Measurements from ENCODE around the gene ITPR2. TPM values are rescaled to one million over a fixed set of nuclear protein-coding genes. Genes with fewer than 3 reads are reported as not detected.

Gene ITPR2
- total RNA-seq, 1 donor = 19.2 TPM

- Histone ChIP-seq H3K27me3 (ENCODE audit: insufficient read depth, low read length) (no peaks in the 10 kb centered on the region), H3K9me3 (ENCODE audit: low read depth, low read length) (no peaks in the 10 kb centered on the region), H3K4me3 (ENCODE audit: insufficient read depth, low read length) (no peak overlapping the region), H2AFZ (ENCODE audit: low read length) (no peak overlapping the region), H3K79me2 (ENCODE audit: insufficient read depth, low read length) (no peaks in the 10 kb centered on the region), H4K20me1 (ENCODE audit: insufficient read depth, low read length) (no peaks in the 10 kb centered on the region), H3K4me2 (ENCODE audit: insufficient read depth, low read length) (no peak overlapping the region), H3K4me1 (ENCODE audit: insufficient read depth, low read length) (no peaks in the 10 kb centered on the region), H3K36me3 (ENCODE audit: insufficient read depth, low read length) (no peaks in the 10 kb centered on the region), H3K27ac (ENCODE audit: low read depth, low read length) (no peak overlapping the region)
- no peak for DNase-seq (ENCODE audit: insufficient read length, low spot score, missing footprints)
- peak; percentile 28 for TF ChIP-seq CTCF (IDR thresholded peaks at IDR 0.05; ENCODE audit: extremely low read depth, low read depth, low read length)
These were observed 367.4 kb downstream of the ITPR2 start for GRCh38 chr12:26465419-26466097.

GRCh38 chr12:26461776-26462175 is 371.2 kb downstream of the ITPR2 start:
- no peak for TF ChIP-seq CTCF (IDR thresholded peaks at IDR 0.05; ENCODE audit: extremely low read depth, low read depth, low read length)
- no peaks in the 10 kb centered on the region for H3K36me3 ChIP-seq (ENCODE audit: insufficient read depth, low read length)
- no peaks in the 10 kb centered on the region for H3K27me3 ChIP-seq (ENCODE audit: insufficient read depth, low read length)

GRCh38 chr12:26460361-26460760 is 372.6 kb downstream of the ITPR2 start:
- DNase-seq (ENCODE audit: insufficient read length, low spot score, missing footprints) = no peak
- H3K4me3 ChIP-seq (ENCODE audit: insufficient read depth, low read length) = no peak overlapping the region
- no peaks in the 10 kb centered on the region for H3K27me3 ChIP-seq (ENCODE audit: insufficient read depth, low read length)
- no peak overlapping the region for H2AFZ ChIP-seq (ENCODE audit: low read length)
- no peak for TF ChIP-seq CTCF (IDR thresholded peaks at IDR 0.05; ENCODE audit: extremely low read depth, low read depth, low read length)
- no peaks in the 10 kb centered on the region for H3K79me2 ChIP-seq (ENCODE audit: insufficient read depth, low read length)
- no peaks in the 10 kb centered on the region for H3K36me3 ChIP-seq (ENCODE audit: insufficient read depth, low read length)
- no peaks in the 10 kb centered on the region for H3K9me3 ChIP-seq (ENCODE audit: low read depth, low read length)
- H3K4me1 ChIP-seq (ENCODE audit: insufficient read depth, low read length) = no peaks in the 10 kb centered on the region
- no peaks in the 10 kb centered on the region for H4K20me1 ChIP-seq (ENCODE audit: insufficient read depth, low read length)
- H3K27ac ChIP-seq (ENCODE audit: low read depth, low read length) = no peak overlapping the region
- H3K4me2 ChIP-seq (ENCODE audit: insufficient read depth, low read length) = no peak overlapping the region

More at GRCh38 chr12:26461776-26462175, 371.2 kb downstream of the ITPR2 start:
- Histone ChIP-seq H3K9me3 (ENCODE audit: low read depth, low read length) (no peaks in the 10 kb centered on the region), H3K27ac (ENCODE audit: low read depth, low read length) (no peak overlapping the region), H2AFZ (ENCODE audit: low read length) (no peak overlapping the region), H3K79me2 (ENCODE audit: insufficient read depth, low read length) (no peaks in the 10 kb centered on the region), H3K4me1 (ENCODE audit: insufficient read depth, low read length) (no peaks in the 10 kb centered on the region), H4K20me1 (ENCODE audit: insufficient read depth, low read length) (no peaks in the 10 kb centered on the region), H3K4me3 (ENCODE audit: insufficient read depth, low read length) (no peak overlapping the region), H3K4me2 (ENCODE audit: insufficient read depth, low read length) (no peak overlapping the region)
- DNase-seq (ENCODE audit: insufficient read length, low spot score, missing footprints) = no peak

GRCh38 chr12:26455936-26456574 is 376.9 kb downstream of the ITPR2 start:
- H3K4me2 ChIP-seq (ENCODE audit: insufficient read depth, low read length) = no peak overlapping the region
- no peaks in the 10 kb centered on the region for H3K9me3 ChIP-seq (ENCODE audit: low read depth, low read length)
- H4K20me1 ChIP-seq (ENCODE audit: insufficient read depth, low read length) = no peaks in the 10 kb centered on the region
- no peaks in the 10 kb centered on the region for H3K79me2 ChIP-seq (ENCODE audit: insufficient read depth, low read length)
- no peak for TF ChIP-seq CTCF (IDR thresholded peaks at IDR 0.05; ENCODE audit: extremely low read depth, low read depth, low read length)
- no peak for DNase-seq (ENCODE audit: insufficient read length, low spot score, missing footprints)
- no peaks in the 10 kb centered on the region for H3K27me3 ChIP-seq (ENCODE audit: insufficient read depth, low read length)
- H3K27ac ChIP-seq (ENCODE audit: low read depth, low read length) = no peak overlapping the region
- no peak overlapping the region for H2AFZ ChIP-seq (ENCODE audit: low read length)
- no peaks in the 10 kb centered on the region for H3K4me1 ChIP-seq (ENCODE audit: insufficient read depth, low read length)
- no peaks in the 10 kb centered on the region for H3K36me3 ChIP-seq (ENCODE audit: insufficient read depth, low read length)
- H3K4me3 ChIP-seq (ENCODE audit: insufficient read depth, low read length) = no peak overlapping the region
